ENCODE data around the gene PTRH1. TPM values are rescaled to one million over a fixed set of nuclear protein-coding genes. Genes with fewer than 3 reads are reported as not detected.

Gene PTRH1
- total RNA-seq, 1 experiment from 2014 or later = 21.8 TPM

- H3K9ac ChIP-seq (ENCODE audit: low read length) = no peak overlapping the region
- H3K4me2 ChIP-seq (ENCODE audit: low read length) = no peak overlapping the region
- CTCF ChIA-PET = interaction anchor here (0.6 kb wide), 1 partner anchor 172 kb away, joined by 4 read pairs; no protein-coding TSS in a partner anchor
- H3K27me3 ChIP-seq (ENCODE audit: insufficient read depth, low read length) = no peaks in the 10 kb centered on the region
- ATAC-seq = no peak
- no peak overlapping the region for H3K4me3 ChIP-seq (replicated peaks in 1 of 2; ENCODE audit: low read depth in 1 of 2, low read length in 2 of 2)
- no peaks in the 10 kb centered on the region for H3K9me3 ChIP-seq (ENCODE audit: control insufficient read depth in 1 of 2, insufficient read depth in 1 of 2, low read depth in 1 of 2, low read length in 2 of 2)
- no peak overlapping the region for H3K27ac ChIP-seq (ENCODE audit: low read depth, low read length)
- TF ChIP-seq CEBPB (IDR thresholded peaks at IDR 0.05; ENCODE audit: low read depth) (no peak), JUND (IDR thresholded peaks at IDR 0.05) (no peak), RAD21 (IDR thresholded peaks at IDR 0.05; ENCODE audit: low read depth) (no peak), EZH2 (IDR thresholded peaks at IDR 0.05) (no peak), ELF1 (IDR thresholded peaks at IDR 0.05; ENCODE audit: borderline replicate concordance, low read depth) (no peak)
- H3K9me2 ChIP-seq (ENCODE audit: insufficient read depth) = no peaks in the 10 kb centered on the region
- H4K20me1 ChIP-seq (ENCODE audit: insufficient read depth) = no peaks in the 10 kb centered on the region
- H3K4me1 ChIP-seq (ENCODE audit: control insufficient read depth in 1 of 2, insufficient read depth in 2 of 2, low read length in 2 of 2) = peaks cover 20 to 38% of the 10 kb centered on the region in 2 experiments
- no TSS peak for BruUV-seq (replicated peaks)
- POLR2A ChIA-PET = no interaction called here
- no peaks in the 10 kb centered on the region for H3K79me2 ChIP-seq (ENCODE audit: insufficient read depth, low read length)
- H3K36me3 ChIP-seq (ENCODE audit: control insufficient read depth in 1 of 2, insufficient read depth in 2 of 2, low read length in 2 of 2) = no peaks in the 10 kb centered on the region
- no peak overlapping the region for H2AFZ ChIP-seq (ENCODE audit: low read depth, low read length, poor library complexity, severe bottlenecking)
- no peak for DNase-seq (ENCODE audit: low read depth, low spot score)
- RAD21 ChIA-PET (ENCODE audit: low non-redundant PET in 1 of 2, low total read pairs in 2 of 2, uncharacterized antibody in 2 of 2, unreplicated experiment in 2 of 2) = no interaction called here
- intact Hi-C loops (cut with micrococcal nuclease) = no loop called here
Measured at GRCh38 chr9:127697575-127697974, 17.9 kb downstream of the PTRH1 start.

- Histone ChIP-seq H3K79me2 (ENCODE audit: insufficient read depth, low read length) (no peaks in the 10 kb centered on the region), H3K4me3 (replicated peaks in 1 of 2; ENCODE audit: low read depth in 1 of 2, low read length in 2 of 2) (no peak overlapping the region), H2AFZ (ENCODE audit: low read depth, low read length, poor library complexity, severe bottlenecking) (no peak overlapping the region), H3K4me2 (ENCODE audit: low read length) (no peak overlapping the region), H3K9me3 (ENCODE audit: control insufficient read depth in 1 of 2, insufficient read depth in 1 of 2, low read depth in 1 of 2, low read length in 2 of 2) (no peaks in the 10 kb centered on the region), H3K9me2 (ENCODE audit: insufficient read depth) (no peaks in the 10 kb centered on the region), H3K27me3 (ENCODE audit: insufficient read depth, low read length) (no peaks in the 10 kb centered on the region), H3K36me3 (ENCODE audit: control insufficient read depth in 1 of 2, insufficient read depth in 2 of 2, low read length in 2 of 2) (0 out of 4 replicates have a peak, but pooled peaks cover 0 to 4% of the 10 kb centered on the region in 2 experiments), H4K20me1 (ENCODE audit: insufficient read depth) (no peaks in the 10 kb centered on the region), H3K9ac (ENCODE audit: low read length) (no peak overlapping the region), H3K27ac (ENCODE audit: low read depth, low read length) (no peak overlapping the region), H3K4me1 (ENCODE audit: control insufficient read depth in 1 of 2, insufficient read depth in 2 of 2, low read length in 2 of 2) (peaks cover 9 to 19% of the 10 kb centered on the region in 2 experiments)
- ChIA-PET POLR2A (no interaction called here), CTCF (no interaction called here), RAD21 (ENCODE audit: low non-redundant PET in 1 of 2, low total read pairs in 2 of 2, uncharacterized antibody in 2 of 2, unreplicated experiment in 2 of 2) (no interaction called here)
- TF ChIP-seq SIN3A (IDR thresholded peaks at IDR 0.05; ENCODE audit: low read depth) (0 out of 2 replicates have a peak, but pooled peaks have one; percentile 15), ZNF274 (IDR thresholded peaks at IDR 0.05; ENCODE audit: low read depth, low read length) (no peak)
- no peak for DNase-seq (ENCODE audit: low read depth, low spot score)
- intact Hi-C loops (cut with micrococcal nuclease) = no loop called here
- no peak for ATAC-seq
- no TSS peak for BruUV-seq (replicated peaks)
Measured at GRCh38 chr9:127694890-127695720, 20.4 kb downstream of the PTRH1 start.
